Measurements from ENCODE around the gene CD8A.
A peak's percentile ranks its signal among the peaks of the same experiment; 100 is the strongest.

CD8A gene

DNA sequence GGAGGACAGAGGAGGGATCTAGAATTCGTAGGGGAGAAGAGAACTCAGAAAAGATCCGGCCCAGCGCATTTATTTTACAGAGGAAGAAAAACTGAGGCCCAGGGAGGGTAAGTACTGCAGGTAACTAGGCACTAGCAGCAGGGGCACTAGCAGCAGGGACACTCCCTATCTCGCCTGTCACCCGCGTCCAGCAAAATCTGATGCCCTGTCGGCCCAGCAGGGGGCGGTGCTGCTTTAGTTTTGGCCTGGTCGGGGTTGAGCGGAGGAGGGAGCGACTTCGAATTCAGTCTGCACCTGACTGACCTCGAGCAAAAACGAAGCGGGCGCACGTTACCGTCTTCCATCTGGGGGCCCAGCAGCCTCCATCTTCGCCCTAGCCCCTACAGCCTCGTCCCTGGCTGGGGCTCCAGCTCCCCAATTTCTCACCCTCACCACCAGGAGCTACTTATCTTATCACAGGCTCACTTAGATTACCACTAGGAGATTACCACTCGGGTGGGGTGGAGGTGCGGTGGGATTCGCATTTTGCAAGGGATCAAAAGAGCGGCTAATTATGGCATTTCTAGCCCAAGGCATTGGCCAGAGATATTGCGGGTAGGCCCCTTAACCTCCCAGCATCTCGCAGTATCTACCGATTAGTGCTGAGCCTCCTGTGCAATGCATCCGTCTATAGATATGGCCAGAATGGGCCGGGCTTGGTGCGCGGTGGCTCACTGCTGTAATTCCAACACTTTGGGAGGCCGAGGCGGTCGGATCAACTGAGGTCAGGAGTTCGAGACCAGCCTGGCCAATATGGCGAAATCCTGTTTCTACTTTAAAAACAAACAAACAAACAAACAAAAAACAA, 17.8 kb upstream of the CD8A start:
- peak; percentile 51 for DNase-seq (ENCODE audit: low read depth)

DNA sequence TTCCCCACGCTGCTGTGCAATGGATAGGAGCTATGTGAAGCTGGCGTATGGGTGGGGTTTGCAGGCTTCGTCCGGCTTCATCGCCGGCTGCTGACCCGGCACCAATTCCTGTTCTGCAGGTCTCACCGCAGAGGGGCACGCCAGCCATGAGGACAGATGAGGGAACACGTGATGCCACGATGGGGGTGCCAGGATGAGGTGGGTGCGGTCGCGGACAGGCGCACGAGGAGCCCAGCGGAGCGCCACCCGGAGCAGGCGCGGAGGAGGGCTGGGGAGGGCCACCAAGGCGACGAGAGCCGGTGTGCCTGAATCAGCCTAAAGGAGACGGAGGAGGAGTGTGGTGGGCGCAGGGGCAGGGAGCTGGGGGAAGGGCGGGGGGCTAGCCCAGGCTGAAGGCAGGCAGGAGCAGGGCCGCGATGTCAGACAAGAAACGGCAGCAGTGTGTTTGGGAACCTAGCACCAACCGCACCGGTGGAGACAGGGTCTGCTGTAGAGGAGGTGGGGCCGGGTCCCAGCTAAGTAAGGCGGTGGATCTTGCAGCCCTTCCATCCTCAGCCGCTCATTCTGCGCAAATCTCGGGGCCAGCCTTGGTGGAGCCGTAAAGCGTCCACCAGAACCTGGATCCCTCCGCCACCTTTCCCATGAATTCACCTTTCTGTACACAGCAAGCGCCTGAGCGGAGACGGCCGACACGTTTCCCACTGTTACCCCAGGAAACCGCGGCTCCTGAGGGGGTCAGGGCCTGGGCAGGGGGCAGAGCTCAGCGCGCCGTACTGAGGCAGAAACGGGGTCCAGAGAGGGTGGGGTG, 17.0 kb upstream of the CD8A start:
- peak; percentile 17 for DNase-seq (ENCODE audit: low read depth)

DNA sequence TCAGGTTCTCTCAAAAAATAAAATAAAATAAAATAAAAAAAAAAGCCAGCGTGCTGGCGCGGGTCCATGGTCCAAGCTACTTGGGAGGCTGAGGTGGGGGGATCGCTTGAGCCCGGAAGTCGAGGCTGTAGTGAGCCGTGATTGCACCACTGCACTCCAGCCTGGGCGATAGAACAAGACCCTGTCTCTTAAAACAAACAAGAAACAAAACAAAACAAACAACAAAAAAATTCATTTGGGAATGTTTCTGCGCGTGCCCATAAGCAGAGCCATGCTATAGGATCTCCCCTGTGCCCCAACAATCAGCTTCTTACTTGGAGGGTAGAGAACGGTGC, 16.4 kb upstream of the CD8A start:
- DNase-seq (ENCODE audit: low read depth): no peak

DNA sequence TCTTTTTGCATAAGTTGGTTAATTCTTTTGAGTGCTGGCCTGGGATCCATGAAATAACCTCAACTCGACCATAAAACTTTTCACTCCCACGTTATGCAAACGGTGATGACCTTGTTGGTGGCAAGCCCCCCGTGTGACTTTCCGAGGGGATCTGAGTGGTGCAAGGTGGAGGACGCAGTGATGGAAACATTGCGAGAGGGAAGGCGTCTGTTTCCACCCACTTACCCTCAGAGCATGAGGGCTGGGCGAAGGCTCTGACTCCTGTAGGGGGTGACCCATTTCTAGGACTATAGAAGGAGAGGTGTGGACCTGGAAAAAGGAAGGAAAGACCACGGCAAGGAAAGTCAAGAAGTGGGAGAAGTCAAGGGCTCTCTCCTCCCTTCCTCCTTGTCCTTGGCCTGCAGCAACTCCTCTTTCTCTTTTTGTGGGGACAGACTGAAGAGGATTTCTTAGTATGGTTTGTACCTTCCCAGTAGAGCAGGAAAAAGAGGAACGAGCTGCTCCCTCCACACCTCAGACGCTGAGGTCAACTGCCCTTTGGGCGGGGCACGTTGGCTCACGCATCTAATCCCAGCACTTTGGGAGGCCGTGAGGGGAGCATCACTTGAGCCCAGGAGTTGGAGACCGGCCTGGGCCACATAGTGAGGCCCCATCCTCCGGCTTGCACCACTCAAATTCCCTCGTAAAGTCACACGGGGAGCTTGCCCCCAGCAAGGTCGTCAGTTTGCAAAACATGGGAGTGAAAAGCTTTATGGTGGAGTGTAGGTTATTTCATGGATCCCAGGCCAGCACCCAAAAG, 15.5 kb upstream of the CD8A start:
- no peak for DNase-seq (ENCODE audit: low read depth)

DNA sequence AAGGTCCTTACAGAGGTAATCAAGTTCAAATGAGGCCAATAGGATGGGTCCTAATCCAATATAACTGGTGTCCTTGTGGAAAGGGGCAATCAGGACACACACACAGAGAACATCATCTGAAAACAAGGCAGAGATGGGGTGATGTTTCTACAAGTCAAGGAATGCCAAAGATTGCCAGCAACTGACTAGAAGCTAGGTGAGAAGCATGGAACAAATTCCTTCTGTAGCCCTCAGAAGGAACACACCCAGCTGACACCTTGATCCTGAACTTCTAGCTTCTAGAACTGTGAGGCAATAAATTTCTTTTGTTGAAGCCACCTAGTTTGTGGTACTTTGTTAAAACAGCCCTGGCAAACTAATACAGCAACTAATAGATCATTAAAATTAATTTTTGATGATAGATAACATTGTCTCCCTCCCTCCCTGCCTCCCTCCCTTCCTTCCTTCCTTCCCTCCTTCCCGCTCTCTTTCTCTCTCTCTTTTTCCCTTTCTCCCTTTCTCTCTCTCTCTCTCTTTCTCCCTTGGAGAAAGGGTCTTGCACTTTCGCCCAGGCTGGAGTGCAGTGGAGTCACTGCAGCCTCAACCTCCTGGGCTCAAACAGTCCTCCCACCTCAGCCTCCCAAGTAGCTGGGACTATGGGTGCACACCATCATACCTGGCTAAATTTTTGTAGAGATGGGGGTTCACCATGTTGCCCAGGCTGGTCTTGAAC, 10.3 kb upstream of the CD8A start:
- DNase-seq (ENCODE audit: low read depth): no peak

DNA sequence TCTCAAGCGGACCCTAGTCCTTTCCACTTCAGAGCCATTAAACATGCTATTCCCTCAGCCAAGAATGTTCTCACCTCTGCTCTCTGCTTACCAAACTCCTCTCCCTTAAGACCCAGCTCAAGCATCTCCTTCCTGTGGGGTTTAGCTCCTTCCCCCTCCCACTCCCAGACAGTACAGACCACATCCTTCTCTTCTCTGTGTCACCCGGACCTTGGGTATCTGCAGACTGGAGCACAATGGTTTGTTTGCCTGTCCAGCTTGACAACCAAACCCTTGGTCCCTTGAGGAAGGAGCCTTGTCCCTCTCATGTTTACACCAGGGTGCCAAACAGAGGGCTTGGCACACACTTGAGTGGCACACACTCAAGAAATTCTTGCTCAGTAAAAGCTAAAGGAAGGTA, 4.1 kb upstream of the CD8A start:
- DNase-seq (ENCODE audit: low read depth): no peak

DNA sequence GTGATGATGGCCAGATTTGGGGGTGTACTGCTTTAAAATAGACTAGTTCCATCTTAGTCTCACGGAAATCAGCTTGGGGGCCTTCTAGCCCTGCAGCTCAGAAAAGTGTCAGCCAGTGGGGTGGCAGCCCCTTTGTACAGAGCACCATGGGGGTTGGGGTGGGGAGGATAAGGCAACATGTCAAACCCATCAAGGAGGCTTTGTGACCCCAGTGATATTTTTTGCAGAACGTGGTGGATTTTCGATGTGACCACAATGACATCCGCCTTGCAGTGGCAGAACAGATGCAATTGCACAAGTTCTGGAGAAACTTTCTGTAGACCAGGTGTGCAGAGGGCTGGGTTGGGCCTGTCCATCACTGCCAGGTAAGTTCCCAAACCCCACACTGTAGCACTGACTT, 3.0 kb upstream of the CD8A start:
- no peak for DNase-seq (ENCODE audit: low read depth)

DNA sequence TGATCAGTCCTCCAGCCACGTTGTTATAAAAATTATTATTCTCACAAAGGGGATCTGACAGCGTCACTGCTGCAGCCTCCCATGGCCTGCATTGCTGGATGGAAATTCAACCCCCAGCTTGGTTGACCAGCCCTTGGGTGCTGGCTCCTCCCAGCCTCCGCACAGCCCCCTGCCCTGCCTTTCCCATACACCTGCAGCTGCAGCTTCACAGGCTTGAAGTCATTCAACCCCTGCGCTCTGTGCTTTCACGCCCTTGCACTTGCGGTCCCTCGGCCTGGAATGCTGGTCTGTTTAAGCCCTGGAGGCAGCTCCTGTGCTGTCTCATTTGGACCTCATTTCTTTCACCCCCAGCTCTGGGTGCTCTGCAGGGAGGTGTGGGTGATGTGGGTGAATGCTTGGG, 860 bp upstream of the CD8A start:
- DNase-seq (ENCODE audit: low read depth): no peak

DNA sequence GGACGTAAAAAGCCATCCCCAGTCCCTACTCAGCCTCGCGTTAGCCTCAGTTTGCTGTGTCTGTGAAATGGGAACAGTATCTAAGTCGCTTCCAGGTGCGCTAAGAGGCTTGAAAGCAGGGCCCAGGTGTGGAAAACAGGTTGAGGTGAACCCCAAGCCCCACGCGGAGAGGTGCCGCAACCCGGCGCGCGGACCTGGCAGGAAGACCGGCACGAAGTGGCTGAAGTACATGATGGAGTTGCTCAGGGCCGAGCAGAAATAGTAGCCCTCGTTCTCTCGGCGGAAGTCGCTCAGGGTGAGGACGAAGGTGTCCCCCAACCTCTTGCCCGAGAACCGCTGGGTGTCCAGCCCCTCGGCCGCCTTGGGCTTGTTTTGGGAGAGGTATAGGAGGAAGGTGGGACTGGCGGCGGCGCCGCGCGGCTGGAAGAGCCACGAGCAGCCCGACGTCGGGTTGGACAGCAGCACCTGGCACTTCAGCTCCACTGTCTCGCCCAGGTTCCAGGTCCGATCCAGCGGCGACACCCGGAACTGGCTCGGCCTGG, 508 bp downstream of the CD8A start:
- DNase-seq (ENCODE audit: low read depth): no peak

DNA sequence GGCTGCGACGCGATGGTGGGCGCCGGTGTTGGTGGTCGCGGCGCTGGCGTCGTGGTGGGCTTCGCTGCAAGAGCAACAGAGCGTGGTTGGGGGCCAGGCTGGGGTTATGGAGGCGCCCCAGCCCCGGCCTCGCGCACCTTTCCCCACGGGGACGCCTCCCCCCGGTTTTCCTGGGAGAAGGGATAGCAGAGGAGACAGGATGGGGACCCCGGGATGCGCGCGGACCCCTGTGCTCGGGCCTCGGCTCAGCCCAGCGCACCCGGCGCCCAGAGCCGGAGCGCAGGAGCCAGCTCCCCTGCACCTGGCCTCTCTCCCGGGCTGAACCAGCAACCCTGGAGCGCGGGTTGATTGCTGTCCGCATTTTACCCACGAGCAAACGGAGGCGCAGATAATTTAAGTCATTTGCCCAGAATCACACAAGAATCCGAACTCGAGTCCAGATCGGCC, 1.0 kb downstream of the CD8A start:
- DNase-seq (ENCODE audit: low read depth): no peak

DNA sequence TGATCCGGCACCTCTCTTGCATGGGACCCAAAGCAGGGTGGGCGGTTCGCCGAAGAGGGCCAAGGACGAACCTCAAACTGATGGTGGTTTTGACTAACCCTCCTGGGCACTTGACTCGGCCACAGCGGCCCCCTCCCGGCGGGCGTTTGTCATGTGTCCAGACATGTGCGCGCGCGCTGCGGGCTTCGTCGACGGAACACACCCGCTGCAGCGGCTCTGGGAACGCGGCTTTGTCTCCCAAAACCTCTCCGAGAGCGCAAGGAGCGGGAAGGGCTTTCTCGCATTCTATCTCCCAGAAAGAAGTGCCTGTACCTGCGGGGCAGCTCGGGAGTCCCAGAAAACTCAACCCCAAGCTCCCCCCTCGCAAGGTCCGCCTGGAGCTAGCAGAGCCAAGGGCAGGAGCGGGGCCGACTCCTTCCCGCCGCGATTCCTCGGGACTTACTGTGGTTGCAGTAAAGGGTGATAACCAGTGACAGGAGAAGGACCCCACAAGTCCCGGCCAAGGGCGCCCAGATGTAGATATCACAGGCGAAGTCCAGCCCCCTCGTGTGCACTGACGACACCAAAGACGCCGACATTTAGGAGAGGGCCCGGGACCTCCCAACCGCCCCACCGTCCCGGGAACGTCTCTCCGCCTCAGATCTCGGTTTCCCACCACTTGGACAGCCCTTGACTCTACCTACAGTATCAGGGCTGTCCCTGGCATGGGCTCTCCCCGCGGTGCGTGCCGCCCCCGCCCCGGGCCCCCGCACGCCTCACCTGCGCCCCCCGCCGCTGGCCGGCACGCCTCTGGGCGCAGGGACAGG, 1.6 kb downstream of the CD8A start:
- DNase-seq (ENCODE audit: low read depth): no peak

DNA sequence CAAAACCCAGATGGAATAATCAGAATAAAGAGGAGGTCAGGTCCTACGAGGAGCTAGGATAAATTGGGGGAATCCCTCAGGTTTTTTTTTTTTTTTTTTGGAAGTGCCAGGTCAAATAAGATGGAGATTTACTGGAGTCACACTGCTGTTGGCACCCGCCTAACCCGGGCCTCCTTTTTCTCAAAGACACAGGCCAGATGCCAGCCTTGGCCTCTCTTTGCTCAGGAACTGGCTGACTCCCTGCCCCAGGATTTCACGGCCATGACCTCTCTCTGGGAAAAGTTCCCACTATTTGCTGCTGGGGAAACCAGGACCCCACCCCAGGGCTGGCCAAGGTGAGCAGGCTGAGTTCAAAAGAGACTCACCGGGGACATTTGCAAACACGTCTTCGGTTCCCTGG, 2.5 kb downstream of the CD8A start:
- DNase-seq (ENCODE audit: low read depth): no peak

DNA sequence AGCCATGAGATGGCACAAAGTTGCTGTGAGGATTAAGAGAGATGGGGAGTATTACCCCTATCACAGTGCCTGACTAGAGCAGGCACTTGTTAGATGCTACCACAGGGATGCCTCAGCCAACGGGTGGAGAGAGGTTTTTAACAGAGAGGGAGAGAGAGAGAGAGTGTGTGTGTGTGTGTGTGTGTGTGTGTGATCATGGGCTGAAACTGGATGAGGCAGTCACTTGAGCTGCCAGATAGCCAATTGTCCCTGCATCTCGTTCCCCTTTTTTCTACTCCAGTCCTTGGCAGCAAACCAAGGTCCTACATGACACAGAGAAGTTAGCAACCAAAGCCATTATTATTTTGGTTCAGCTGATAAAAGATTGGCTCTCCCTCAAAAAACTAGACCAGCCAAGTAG, 3.0 kb downstream of the CD8A start:
- DNase-seq (ENCODE audit: low read depth): no peak

DNA sequence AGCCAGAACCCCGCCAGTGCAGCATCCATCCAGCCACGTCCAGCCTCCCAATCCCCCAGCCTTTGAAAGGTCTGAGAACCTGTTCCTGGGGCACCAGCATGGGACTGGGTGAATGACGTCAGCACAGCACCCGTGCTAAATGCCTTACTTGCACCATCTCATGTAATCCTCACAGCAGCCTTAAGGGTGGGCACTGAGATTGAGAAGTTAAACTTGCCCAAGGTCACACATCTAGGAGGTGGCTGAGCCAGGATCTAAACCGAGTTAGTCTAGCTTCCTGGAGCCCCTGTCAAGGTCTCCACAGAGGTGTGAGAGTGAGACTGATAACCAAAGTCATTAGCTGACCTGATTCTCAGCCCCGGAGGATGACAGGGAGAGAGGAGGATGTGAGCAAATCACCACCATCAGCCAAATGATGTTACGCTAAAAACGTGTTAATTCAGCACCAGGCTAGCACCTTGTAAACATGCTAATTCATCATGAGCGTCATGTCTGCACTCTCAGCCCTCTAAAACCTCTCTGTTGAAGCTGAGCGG, 4.6 kb downstream of the CD8A start:
- no peak for DNase-seq (ENCODE audit: low read depth)

DNA sequence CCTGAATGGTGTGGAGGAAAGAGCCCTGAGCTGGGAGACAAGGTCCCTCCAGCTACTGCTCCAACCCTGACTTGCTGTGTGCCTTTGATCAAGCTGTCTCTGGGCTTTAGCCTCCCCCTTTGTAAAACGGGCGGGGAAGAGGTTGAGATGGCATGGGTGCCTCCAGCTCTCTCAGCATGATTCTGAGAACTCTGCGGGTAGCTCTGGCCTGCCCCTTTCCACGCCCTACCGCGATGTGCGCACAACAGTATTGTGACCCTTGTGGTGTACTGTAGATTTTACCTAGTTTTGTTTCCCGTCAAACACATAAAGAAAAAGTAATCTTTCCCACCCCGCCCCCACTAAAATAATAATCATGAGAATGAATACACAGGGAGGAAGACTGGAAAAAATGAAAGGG, 5.3 kb downstream of the CD8A start:
- no peak for DNase-seq (ENCODE audit: low read depth)

DNA sequence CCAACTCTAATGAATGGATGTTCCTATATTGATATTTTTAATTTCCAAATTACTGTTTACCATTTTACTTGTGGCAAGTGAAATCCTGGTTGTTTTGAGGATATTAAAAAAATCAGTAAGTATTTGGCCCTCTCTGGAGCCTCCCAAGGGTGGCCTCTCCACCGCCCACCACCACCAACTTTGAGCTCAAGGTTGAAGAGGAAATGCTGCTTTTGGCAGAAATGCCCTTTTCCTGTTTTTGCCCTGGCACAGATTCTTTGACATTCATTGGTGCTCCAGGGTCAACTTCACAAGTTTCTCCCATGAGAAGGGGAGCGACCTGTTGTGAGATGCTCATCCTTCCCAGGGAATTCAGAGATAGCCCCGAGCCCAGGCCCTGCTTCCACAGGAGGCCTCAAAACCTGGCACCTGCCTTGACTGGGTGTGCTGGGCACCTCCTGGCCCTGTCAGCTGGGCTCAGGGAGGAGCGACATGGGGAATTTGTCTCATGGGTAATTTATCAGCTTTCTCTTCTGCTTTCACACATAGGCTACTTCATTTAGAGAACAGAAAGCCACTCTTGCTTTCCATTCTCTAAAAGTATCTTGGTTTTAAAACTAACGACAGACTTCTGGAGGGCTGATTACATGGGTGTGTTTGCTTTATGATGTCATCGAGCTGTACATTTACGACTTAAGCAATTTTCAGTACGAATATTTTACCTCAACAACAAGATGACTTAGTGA, 6.9 kb downstream of the CD8A start:
- DNase-seq (ENCODE audit: low read depth): no peak

DNA sequence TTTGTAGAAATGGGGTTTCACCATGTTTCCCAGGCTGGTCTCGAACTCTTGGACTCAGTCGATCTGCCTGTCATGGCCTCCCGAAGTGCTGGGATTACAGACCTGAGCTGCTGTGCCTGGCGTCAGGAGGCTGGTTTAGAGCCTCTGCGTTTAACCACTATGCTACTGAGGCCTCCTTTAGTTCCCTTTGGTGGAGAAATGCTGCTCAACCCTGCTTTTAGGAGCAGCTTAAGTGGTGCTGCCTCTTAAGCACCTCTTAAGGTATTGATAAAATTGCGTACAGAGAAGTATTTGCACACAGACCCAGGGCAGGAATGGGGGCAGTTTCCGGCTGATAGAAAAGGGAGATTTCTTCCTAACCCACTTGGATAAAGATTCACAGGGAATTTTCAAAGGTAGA, 8.0 kb downstream of the CD8A start:
- no peak for DNase-seq (ENCODE audit: low read depth)

DNA sequence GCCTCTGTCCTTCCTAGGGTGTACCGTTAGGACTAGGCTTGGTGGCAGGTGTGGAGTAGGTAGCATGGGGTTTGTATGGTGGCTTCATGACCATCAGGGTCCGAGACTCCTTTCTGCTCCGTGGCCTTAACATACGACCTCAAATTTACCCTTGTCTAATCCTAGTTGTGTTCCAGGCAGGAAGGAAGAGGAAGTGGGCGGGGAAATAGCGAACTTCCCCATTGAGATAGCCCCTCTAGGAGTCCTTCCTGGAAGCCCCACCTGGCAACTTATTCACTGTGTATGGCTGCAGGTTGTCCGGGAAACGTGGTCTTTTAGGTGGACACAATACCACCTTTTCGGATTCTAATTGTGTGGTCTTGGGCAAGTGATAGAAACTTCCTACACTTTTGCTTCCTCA, 9.3 kb downstream of the CD8A start:
- DNase-seq (ENCODE audit: low read depth): no peak

DNA sequence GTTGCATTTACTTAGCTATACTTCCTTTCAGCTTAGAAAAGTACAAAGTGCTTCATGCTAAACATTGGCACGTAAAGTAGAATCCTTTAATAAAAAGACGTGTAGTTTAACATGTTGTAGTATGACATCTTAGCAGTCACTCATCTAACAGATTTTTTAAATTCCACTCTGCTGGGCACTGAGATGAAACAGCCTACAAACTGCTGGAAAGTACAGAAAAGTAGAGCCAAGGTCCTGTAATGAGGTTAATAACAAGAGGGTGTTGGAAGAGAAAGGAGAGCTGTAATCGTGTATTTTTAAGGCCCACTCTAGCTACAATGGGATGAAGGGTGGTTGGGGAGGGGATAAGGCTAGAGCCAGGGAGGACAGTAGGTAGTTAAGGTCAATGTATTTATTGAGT, 10.7 kb downstream of the CD8A start:
- DNase-seq (ENCODE audit: low read depth): no peak

DNA sequence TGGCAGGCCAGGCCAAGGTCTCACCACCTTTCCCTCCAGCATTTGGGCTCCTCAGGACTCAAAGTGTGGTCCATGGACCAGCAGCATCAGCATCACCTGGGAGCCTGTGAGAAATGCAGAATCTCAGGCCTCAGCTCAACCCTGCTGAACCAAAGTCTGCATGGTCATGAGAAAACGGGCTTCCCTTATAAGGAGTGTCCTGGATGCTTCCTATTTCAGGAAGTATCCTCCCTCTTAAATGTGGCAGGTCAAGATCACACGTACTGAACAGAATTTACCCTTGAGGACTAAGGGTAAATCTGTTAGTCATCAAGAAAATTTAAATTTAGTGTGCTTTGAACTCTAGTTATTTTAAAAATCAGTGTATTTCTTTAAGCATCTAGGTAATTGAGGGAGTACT, 11.8 kb downstream of the CD8A start:
- no peak for DNase-seq (ENCODE audit: low read depth)
